Measurements from ENCODE around the gene COL7A1.

- TF ChIP-seq RNF2 (conservative IDR thresholded peaks at IDR 0.05; ENCODE audit: low read depth): no peak
- no peak for TF ChIP-seq TBP (CRISPR knock-in tag; IDR thresholded peaks at IDR 0.05)
- no peak for TF ChIP-seq ZNF816 (CRISPR knock-in tag; IDR thresholded peaks at IDR 0.05; ENCODE audit: borderline replicate concordance)
- no peak for TF ChIP-seq CTCF (CRISPR knock-in tag; IDR thresholded peaks at IDR 0.05)
- TF ChIP-seq GABPA (IDR thresholded peaks at IDR 0.05; ENCODE audit: low read depth, low read length): no peak
- no peak for TF ChIP-seq GABPA (CRISPR knock-in tag; IDR thresholded peaks at IDR 0.05; ENCODE audit: low read depth)
- no peak for TF ChIP-seq ATF2 (CRISPR knock-in tag; IDR thresholded peaks at IDR 0.05)
- TF ChIP-seq, protein P1, sequence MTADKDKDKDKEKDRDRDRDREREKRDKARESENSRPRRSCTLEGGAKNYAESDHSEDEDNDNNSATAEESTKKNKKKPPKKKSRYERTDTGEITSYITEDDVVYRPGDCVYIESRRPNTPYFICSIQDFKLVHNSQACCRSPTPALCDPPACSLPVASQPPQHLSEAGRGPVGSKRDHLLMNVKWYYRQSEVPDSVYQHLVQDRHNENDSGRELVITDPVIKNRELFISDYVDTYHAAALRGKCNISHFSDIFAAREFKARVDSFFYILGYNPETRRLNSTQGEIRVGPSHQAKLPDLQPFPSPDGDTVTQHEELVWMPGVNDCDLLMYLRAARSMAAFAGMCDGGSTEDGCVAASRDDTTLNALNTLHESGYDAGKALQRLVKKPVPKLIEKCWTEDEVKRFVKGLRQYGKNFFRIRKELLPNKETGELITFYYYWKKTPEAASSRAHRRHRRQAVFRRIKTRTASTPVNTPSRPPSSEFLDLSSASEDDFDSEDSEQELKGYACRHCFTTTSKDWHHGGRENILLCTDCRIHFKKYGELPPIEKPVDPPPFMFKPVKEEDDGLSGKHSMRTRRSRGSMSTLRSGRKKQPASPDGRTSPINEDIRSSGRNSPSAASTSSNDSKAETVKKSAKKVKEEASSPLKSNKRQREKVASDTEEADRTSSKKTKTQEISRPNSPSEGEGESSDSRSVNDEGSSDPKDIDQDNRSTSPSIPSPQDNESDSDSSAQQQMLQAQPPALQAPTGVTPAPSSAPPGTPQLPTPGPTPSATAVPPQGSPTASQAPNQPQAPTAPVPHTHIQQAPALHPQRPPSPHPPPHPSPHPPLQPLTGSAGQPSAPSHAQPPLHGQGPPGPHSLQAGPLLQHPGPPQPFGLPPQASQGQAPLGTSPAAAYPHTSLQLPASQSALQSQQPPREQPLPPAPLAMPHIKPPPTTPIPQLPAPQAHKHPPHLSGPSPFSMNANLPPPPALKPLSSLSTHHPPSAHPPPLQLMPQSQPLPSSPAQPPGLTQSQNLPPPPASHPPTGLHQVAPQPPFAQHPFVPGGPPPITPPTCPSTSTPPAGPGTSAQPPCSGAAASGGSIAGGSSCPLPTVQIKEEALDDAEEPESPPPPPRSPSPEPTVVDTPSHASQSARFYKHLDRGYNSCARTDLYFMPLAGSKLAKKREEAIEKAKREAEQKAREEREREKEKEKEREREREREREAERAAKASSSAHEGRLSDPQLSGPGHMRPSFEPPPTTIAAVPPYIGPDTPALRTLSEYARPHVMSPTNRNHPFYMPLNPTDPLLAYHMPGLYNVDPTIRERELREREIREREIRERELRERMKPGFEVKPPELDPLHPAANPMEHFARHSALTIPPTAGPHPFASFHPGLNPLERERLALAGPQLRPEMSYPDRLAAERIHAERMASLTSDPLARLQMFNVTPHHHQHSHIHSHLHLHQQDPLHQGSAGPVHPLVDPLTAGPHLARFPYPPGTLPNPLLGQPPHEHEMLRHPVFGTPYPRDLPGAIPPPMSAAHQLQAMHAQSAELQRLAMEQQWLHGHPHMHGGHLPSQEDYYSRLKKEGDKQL (CRISPR knock-in tag; IDR thresholded peaks at IDR 0.05; ENCODE audit: low read depth): no peak
- TF ChIP-seq JDP2 (CRISPR knock-in tag; IDR thresholded peaks at IDR 0.05; ENCODE audit: borderline replicate concordance): no peak
- TF ChIP-seq, protein P2, sequence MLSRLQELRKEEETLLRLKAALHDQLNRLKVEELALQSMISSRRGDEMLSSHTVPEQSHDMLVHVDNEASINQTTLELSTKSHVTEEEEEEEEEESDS (CRISPR knock-in tag; IDR thresholded peaks at IDR 0.05; ENCODE audit: borderline replicate concordance): no peak
Measured at GRCh38 chr3:48516571-48516970, 78.6 kb downstream of the COL7A1 start.

Measured in HepG2 (cell line).